Measurements from ENCODE around the gene NCS1.

GRCh38 chr9:130196643-130197042, 24.4 kb downstream of the NCS1 start:
- TF ChIP-seq POLR2AphosphoS5 (IDR thresholded peaks at IDR 0.05) (no peak), CTCF (IDR thresholded peaks at IDR 0.05) (no peak)

All from esophagus muscularis mucosa (tissue), 3 donors.